ENCODE measurements around the gene NFASC. TPM values are rescaled to one million over a fixed set of nuclear protein-coding genes. Genes with fewer than 3 reads are reported as not detected.

NFASC gene
- total RNA-seq, 1 experiment from 2014 or later: 16.9 TPM

GRCh38 chr1:205008896-205009295 is 138.2 kb downstream of the NFASC start:
- Histone ChIP-seq H3K27me3 (ENCODE audit: control insufficient read depth, insufficient read depth, low read length) (no peaks in the 10 kb centered on the region; the same call in 1 of the 2 replicates), H3K9me3 (ENCODE audit: control insufficient read depth, insufficient read depth, low read depth, low read length) (no peaks in the 10 kb centered on the region), H3K36me3 (ENCODE audit: control insufficient read depth, insufficient read depth, low read length) (no peaks in the 10 kb centered on the region), H3K4me1 (ENCODE audit: control insufficient read depth, insufficient read depth, low read length) (no peaks in the 10 kb centered on the region), H3K27ac (ENCODE audit: low read length) (no peak overlapping the region), H3K4me3 (ENCODE audit: low read depth in 2 of 2, low read length in 2 of 2) (no peak overlapping the region)
- intact Hi-C loops (cut with micrococcal nuclease; ENCODE audit: unreplicated experiment) (no loop called here), in situ Hi-C loops (cut with HindIII; ENCODE audit: low pct_unique_long_range_greater_than_20kb, low sequenced_read_pairs) (no loop called here)
- no peak for ATAC-seq
- no peak for DNase-seq (ENCODE audit: low read depth, low spot score)
- TF ChIP-seq CTCF (IDR thresholded peaks at IDR 0.05) (no peak), POLR2AphosphoS5 (IDR thresholded peaks at IDR 0.05; ENCODE audit: low read depth, low read length) (no peak), TCF7L2 (IDR thresholded peaks at IDR 0.05; ENCODE audit: low read depth, low read length) (no peak), REST (IDR thresholded peaks at IDR 0.05; ENCODE audit: insufficient read depth in 1 of 2, low read depth in 2 of 2, low read length in 1 of 2) (no peak), SIN3A (IDR thresholded peaks at IDR 0.05; ENCODE audit: borderline replicate concordance, insufficient read depth, low read depth, low read length) (no peak)
- BruUV-seq (replicated peaks): no TSS peak
- POLR2A ChIA-PET: no interaction called here
- CTCF ChIA-PET: no interaction called here

GRCh38 chr1:205009670-205010069 is 139.0 kb downstream of the NFASC start:
- no peaks in the 10 kb centered on the region; the same call in 1 of the 2 replicates for H3K27me3 ChIP-seq (ENCODE audit: control insufficient read depth, insufficient read depth, low read length)
- DNase-seq (ENCODE audit: low read depth, low spot score) (no peak), ATAC-seq (no peak)
- no peak overlapping the region for H3K27ac ChIP-seq (ENCODE audit: low read length)
- ChIA-PET CTCF (no interaction called here), POLR2A (no interaction called here)
- no peak for TF ChIP-seq SIN3A (IDR thresholded peaks at IDR 0.05; ENCODE audit: borderline replicate concordance, insufficient read depth, low read depth, low read length)
- no peak for TF ChIP-seq TCF7L2 (IDR thresholded peaks at IDR 0.05; ENCODE audit: low read depth, low read length)
- TF ChIP-seq CTCF (IDR thresholded peaks at IDR 0.05): no peak
- TF ChIP-seq REST (IDR thresholded peaks at IDR 0.05; ENCODE audit: insufficient read depth in 1 of 2, low read depth in 2 of 2, low read length in 1 of 2): no peak
- no peak for TF ChIP-seq POLR2AphosphoS5 (IDR thresholded peaks at IDR 0.05; ENCODE audit: low read depth, low read length)
- H3K9me3 ChIP-seq (ENCODE audit: control insufficient read depth, insufficient read depth, low read depth, low read length): no peaks in the 10 kb centered on the region
- no peaks in the 10 kb centered on the region for H3K4me1 ChIP-seq (ENCODE audit: control insufficient read depth, insufficient read depth, low read length)
- in situ Hi-C loops (cut with HindIII; ENCODE audit: low pct_unique_long_range_greater_than_20kb, low sequenced_read_pairs): no loop called here
- no peak overlapping the region for H3K4me3 ChIP-seq (ENCODE audit: low read depth in 2 of 2, low read length in 2 of 2)
- no TSS peak for BruUV-seq (replicated peaks)
- no peaks in the 10 kb centered on the region for H3K36me3 ChIP-seq (ENCODE audit: control insufficient read depth, insufficient read depth, low read length)
- intact Hi-C loops (cut with micrococcal nuclease; ENCODE audit: unreplicated experiment): no loop called here
